MM.1S (cell line): Measurements from ENCODE around the gene SERPINB8.
"Not testable (repeated sequence)": the region's sequence is repeated elsewhere in the genome, so short reads cannot be mapped to it uniquely, and the experiment has no call there.

ENCODE experiments used
- DNase-seq: peaks from one replicate; pipeline ENCODE4 v3.0.0-alpha.2; 2015
- H2AFZ ChIP-seq: fragments of 300-600 bp; sonication (generic); 2 replicates; pipeline ENCODE4 v1.6.0; 2016; ENCODE audit warnings: antibody characterized with exemption, low read length
- H3F3A ChIP-seq: fragments of 300-600 bp; sonication (generic); 2 replicates; pipeline ENCODE4 v1.6.1; 2016; ENCODE audit warnings: mild to moderate bottlenecking, antibody characterized with exemption, low read length, moderate library complexity, mixed read lengths; ENCODE audit not compliant: insufficient read depth
- H3K27ac ChIP-seq: fragments of 300-600 bp; sonication (generic); 2 replicates; pipeline ENCODE4 v1.5.1; 2016; ENCODE audit warnings: mild to moderate bottlenecking, low read length
- H3K27me3 ChIP-seq: fragments of 300-600 bp; sonication (generic); replicated peaks from 2 replicates; pipeline ENCODE4 v1.6.0; 2016; ENCODE audit warnings: low read length; ENCODE audit not compliant: insufficient read depth
- H3K36me3 ChIP-seq: fragments of 300-600 bp; sonication (generic); replicated peaks from 2 replicates; pipeline ENCODE4 v1.6.1; 2016; ENCODE audit warnings: mild to moderate bottlenecking, low read length, mixed read lengths; ENCODE audit not compliant: insufficient read depth
- H3K4me1 ChIP-seq: fragments of 300-600 bp; sonication (generic); 2 replicates; pipeline ENCODE4 v1.6.1; 2016; ENCODE audit warnings: low read length, mixed read lengths
- H3K4me2 ChIP-seq: fragments of 300-600 bp; sonication (generic); 2 replicates; pipeline ENCODE4 v1.6.0; 2016; ENCODE audit warnings: low read depth, low read length
- H3K4me3 ChIP-seq: fragments of 300-600 bp; sonication (generic); 2 replicates; pipeline ENCODE4 v1.5.1; 2016; ENCODE audit warnings: low read length, mixed read lengths
- H3K79me2 ChIP-seq: fragments of 300-600 bp; sonication (generic); 2 replicates; pipeline ENCODE4 v1.6.1; 2016; ENCODE audit warnings: mixed run types, low read length, mixed read lengths
- H3K9ac ChIP-seq: fragments of 300-600 bp; sonication (generic); 2 replicates; pipeline ENCODE4 v1.6.1; 2016; ENCODE audit warnings: low read length, mixed read lengths
- H3K9me2 ChIP-seq: fragments of 300-600 bp; sonication (generic); replicated peaks from 2 replicates; pipeline ENCODE4 v1.6.1; 2016; ENCODE audit warnings: mild to moderate bottlenecking, low read length, mixed read lengths; ENCODE audit not compliant: insufficient read depth
- H3K9me3 ChIP-seq: fragments of 300-600 bp; sonication (generic); replicated peaks from 2 replicates; pipeline ENCODE4 v1.6.1; 2016; ENCODE audit warnings: mild to moderate bottlenecking, low read length, mixed read lengths; ENCODE audit not compliant: insufficient read depth
- H4K20me1 ChIP-seq: fragments of 300-600 bp; sonication (generic); 2 replicates; pipeline ENCODE4 v1.6.1; 2016; ENCODE audit warnings: mild to moderate bottlenecking, low read length, moderate library complexity, mixed read lengths; ENCODE audit not compliant: insufficient read depth
- CTCF ChIP-seq: fragments of 300-600 bp; sonication (generic); IDR thresholded peaks from 2 replicates; pipeline ENCODE4 v1.5.1; 2016; ENCODE audit warnings: antibody characterized with exemption, low read length, mixed read lengths
- EZH2 ChIP-seq: fragments of 300-600 bp; sonication (generic); optimal IDR thresholded peaks from 2 replicates; pipeline ENCODE3; 2017; ENCODE audit warnings: low read depth, mild to moderate bottlenecking, antibody characterized with exemption, low read length, mixed read lengths
- EZH2phosphoT487 ChIP-seq: fragments of 300-600 bp; sonication (generic); IDR thresholded peaks from 2 replicates; pipeline ENCODE4 v1.6.1; 2018; ENCODE audit warnings: antibody characterized with exemption, low read length

The SERPINB8 gene

GRCh38 chr18:63940008-63940407 is 29.9 kb upstream of the SERPINB8 start:
- no peak for DNase-seq
- H3K79me2 ChIP-seq = no peaks in the 10 kb centered on the region
- H2AFZ ChIP-seq = no peak overlapping the region
- no peaks in the 10 kb centered on the region for H3K9me3 ChIP-seq
- H3K4me2 ChIP-seq = no peak overlapping the region
- H3F3A ChIP-seq = peaks cover 15% of the 10 kb centered on the region; the same call in 1 of the 2 replicates
- H3K4me1 ChIP-seq = 0 out of 2 replicates have a peak, but pooled peaks cover 3% of the 10 kb centered on the region
- H3K36me3 ChIP-seq = no peaks in the 10 kb centered on the region
- H3K9me2 ChIP-seq = no peaks in the 10 kb centered on the region
- TF ChIP-seq EZH2phosphoT487 (no peak), CTCF (no peak), EZH2 (no peak)
- H3K27me3 ChIP-seq = no peaks in the 10 kb centered on the region
- no peaks in the 10 kb centered on the region for H4K20me1 ChIP-seq
- no peak overlapping the region for H3K27ac ChIP-seq
- H3K9ac ChIP-seq = no peak overlapping the region
- no peak overlapping the region for H3K4me3 ChIP-seq

GRCh38 chr18:63940543-63941050 is 29.3 kb upstream of the SERPINB8 start:
- H3K9me3 ChIP-seq, H3K36me3 ChIP-seq, H3K4me2 ChIP-seq, H3K27me3 ChIP-seq, H3K4me3 ChIP-seq, H2AFZ ChIP-seq, H3K79me2 ChIP-seq, H3K4me1 ChIP-seq, H3K27ac ChIP-seq, H3K9ac ChIP-seq, DNase-seq, H4K20me1 ChIP-seq, H3K9me2 ChIP-seq: not testable (repeated sequence)
- peaks cover 15% of the 10 kb centered on the region; the same call in 1 of the 2 replicates for H3F3A ChIP-seq

- TF ChIP-seq EZH2 (no peak), EZH2phosphoT487 (no peak), CTCF (no peak)
- H3K9me3 ChIP-seq = no peaks in the 10 kb centered on the region
- DNase-seq = no peak
- no peaks in the 10 kb centered on the region for H4K20me1 ChIP-seq
- no peaks in the 10 kb centered on the region for H3F3A ChIP-seq
- no peak overlapping the region for H3K4me2 ChIP-seq
- H3K79me2 ChIP-seq = no peaks in the 10 kb centered on the region
- no peaks in the 10 kb centered on the region for H3K9me2 ChIP-seq
- H3K36me3 ChIP-seq = no peaks in the 10 kb centered on the region
- H3K4me1 ChIP-seq = no peaks in the 10 kb centered on the region
- H3K9ac ChIP-seq = no peak overlapping the region
- H3K27me3 ChIP-seq = no peaks in the 10 kb centered on the region
- no peak overlapping the region for H3K27ac ChIP-seq
- H2AFZ ChIP-seq = no peak overlapping the region
- no peak overlapping the region for H3K4me3 ChIP-seq
Observed at GRCh38 chr18:63947051-63947790, 22.7 kb upstream of the SERPINB8 start.

GRCh38 chr18:63949068-63949737 is 20.7 kb upstream of the SERPINB8 start, which contains the start of gene HMSD:
Gene HMSD (plus strand): TSS chr18:63949301. CDS start chr18:63953456, 4,155 bp downstream.
- no peak within 1 kb of the TSS for H3K27ac ChIP-seq
- peak within 1 kb of the TSS; percentile 64 for H3K4me2 ChIP-seq
- no peak within 1 kb of the TSS for H3K9ac ChIP-seq

More at GRCh38 chr18:63949068-63949737, 20.7 kb upstream of the SERPINB8 start, which contains the start of gene HMSD:
- no peaks in the 10 kb centered on the region for H3K9me2 ChIP-seq
- H3K79me2 ChIP-seq = no peaks in the 10 kb centered on the region
- peak; percentile 44 for DNase-seq
- no peaks in the 10 kb centered on the region for H3K9me3 ChIP-seq
- H3K4me1 ChIP-seq = no peaks in the 10 kb centered on the region
- no peaks in the 10 kb centered on the region for H3K36me3 ChIP-seq
- H3K27me3 ChIP-seq = no peaks in the 10 kb centered on the region
- peak within 1 kb of the TSS; percentile 86 for H2AFZ ChIP-seq
- H4K20me1 ChIP-seq = no peaks in the 10 kb centered on the region
- TF ChIP-seq CTCF (peak; percentile 48), EZH2 (no peak)
- H3K4me3 ChIP-seq = peak within 1 kb of the TSS; percentile 44
- no peaks in the 10 kb centered on the region for H3F3A ChIP-seq
